Calu3 (cell line): ENCODE measurements around the gene COL4A5. TPM values are rescaled to one million over a fixed set of nuclear protein-coding genes. Genes with fewer than 3 reads are reported as not detected.
"Not testable (repeated sequence)": the region's sequence is repeated elsewhere in the genome, so short reads cannot be mapped to it uniquely, and the experiment has no call there.

Experiments used
- BruUV-seq: library from RNA; stranded (reverse); fragments of 400-500 nt; replicated peaks from 2 replicates; lab custom pipeline; 2021; lab: Mats Ljungman, UMichigan
- CTCF ChIA-PET: fragments of 300-600 bp; sonication (Branson Sonifier 250); formaldehyde crosslinking; loops from one replicate; lab custom pipeline; 2022; ENCODE audit warnings: antibody characterized with exemption; lab: Charles Lee
- DNase-seq: peaks from one replicate; pipeline ENCODE4 v3.0.0; 2022
- H3K27ac Mint-ChIP-seq: one replicate; pipeline ENCODE4 v1.8.0; 2022; ENCODE audit warnings: mixed read lengths; ENCODE audit not compliant: unreplicated experiment
- H3K27me3 Mint-ChIP-seq: one replicate; pipeline ENCODE4 v1.8.0; 2022; ENCODE audit warnings: mixed read lengths; ENCODE audit not compliant: unreplicated experiment
- H3K36me3 Mint-ChIP-seq: one replicate; pipeline ENCODE4 v1.8.0; 2022; ENCODE audit warnings: mild to moderate bottlenecking, moderate library complexity, mixed read lengths; ENCODE audit not compliant: insufficient read depth, unreplicated experiment
- H3K4me1 Mint-ChIP-seq: one replicate; pipeline ENCODE4 v1.8.0; 2022; ENCODE audit warnings: mild to moderate bottlenecking, low read depth, mixed read lengths; ENCODE audit not compliant: unreplicated experiment
- H3K4me3 Mint-ChIP-seq: one replicate; pipeline ENCODE4 v1.8.0; 2022; ENCODE audit warnings: mild to moderate bottlenecking, low read depth, moderate library complexity, mixed read lengths; ENCODE audit not compliant: unreplicated experiment
- H3K9me3 Mint-ChIP-seq: one replicate; pipeline ENCODE4 v1.8.0; 2022; ENCODE audit warnings: low read depth, mixed read lengths; ENCODE audit not compliant: unreplicated experiment
- CTCF ChIP-seq: fragments of 200-600 bp; IDR thresholded peaks from one replicate; pipeline ENCODE4 v1.8.0; 2022; ENCODE audit warnings: antibody characterized with exemption; ENCODE audit not compliant: unreplicated experiment
- intact Hi-C: fragments of 100-400 bp; cut with micrococcal nuclease; formaldehyde crosslinking; loops from one replicate; pipeline ENCODE4 v1.10.0; 2022; ENCODE audit not compliant: unreplicated experiment
- total RNA-seq: library from RNA; stranded (reverse); gene quantifications from 2 replicates; pipeline ENCODE4 v1.2.3, GENCODE V29; 2022

The COL4A5 gene
- total RNA-seq, 1 experiment from 2014 or later: 19.8 TPM

- H3K4me3 Mint-ChIP-seq: no peak overlapping the region
- CTCF ChIA-PET: no interaction called here
- intact Hi-C loops: no loop called here
- H3K36me3 Mint-ChIP-seq: no peaks in the 10 kb centered on the region
- H3K9me3 Mint-ChIP-seq: no peaks in the 10 kb centered on the region
- no peak for DNase-seq
- no peak overlapping the region for H3K27ac Mint-ChIP-seq
- TF ChIP-seq CTCF: no peak
- no peaks in the 10 kb centered on the region for H3K27me3 Mint-ChIP-seq
- no peaks in the 10 kb centered on the region for H3K4me1 Mint-ChIP-seq
- BruUV-seq: no TSS peak
Observed at GRCh38 chrX:108456971-108457477, 17.4 kb downstream of the COL4A5 start.

- Mint-ChIP-seq H3K27ac (no peak overlapping the region), H3K4me1 (no peaks in the 10 kb centered on the region), H3K9me3 (no peaks in the 10 kb centered on the region), H3K4me3 (no peak overlapping the region), H3K36me3 (no peaks in the 10 kb centered on the region), H3K27me3 (no peaks in the 10 kb centered on the region)
- DNase-seq: no peak
- CTCF ChIA-PET: no interaction called here
- intact Hi-C loops: no loop called here
- TF ChIP-seq CTCF: no peak
- BruUV-seq: no TSS peak
Observed at GRCh38 chrX:108464604-108465003, 25.0 kb downstream of the COL4A5 start.

GRCh38 chrX:108468486-108468885 is 28.8 kb downstream of the COL4A5 start:
- Mint-ChIP-seq H3K27me3 (no peaks in the 10 kb centered on the region), H3K4me3 (no peak overlapping the region), H3K36me3 (no peaks in the 10 kb centered on the region), H3K4me1 (no peaks in the 10 kb centered on the region), H3K9me3 (peaks cover 8% of the 10 kb centered on the region), H3K27ac (no peak overlapping the region)
- no TSS peak for BruUV-seq
- no peak for TF ChIP-seq CTCF
- intact Hi-C loops: no loop called here
- CTCF ChIA-PET: no interaction called here
- DNase-seq: no peak

- Mint-ChIP-seq H3K27me3 (no peaks in the 10 kb centered on the region), H3K4me1 (no peaks in the 10 kb centered on the region), H3K36me3 (no peaks in the 10 kb centered on the region), H3K9me3 (peaks cover 10% of the 10 kb centered on the region), H3K4me3 (no peak overlapping the region), H3K27ac (no peak overlapping the region)
- CTCF ChIA-PET: no interaction called here
- BruUV-seq: no TSS peak
- no peak for TF ChIP-seq CTCF
- intact Hi-C loops: no loop called here
- no peak for DNase-seq
Observed at GRCh38 chrX:108473979-108474378, 34.3 kb downstream of the COL4A5 start.

- H3K27ac Mint-ChIP-seq, H3K9me3 Mint-ChIP-seq, H3K27me3 Mint-ChIP-seq, BruUV-seq, H3K4me1 Mint-ChIP-seq, CTCF ChIA-PET, intact Hi-C loops, H3K36me3 Mint-ChIP-seq, H3K4me3 Mint-ChIP-seq, DNase-seq: not testable (repeated sequence)
Observed at GRCh38 chrX:108481528-108481927, 41.9 kb downstream of the COL4A5 start.
